Endothelial cell of hepatic sinusoid (primary cell): Measurements from ENCODE around the gene PAPLN.

ENCODE experiments used
- in situ Hi-C: cut with HindIII; loops from 2 replicates; pipeline ENCODE4 v1.10.0; 2017; ENCODE audit warnings: low sequenced_read_pairs

PAPLN gene

GRCh38 chr14:73245480-73246325 is 8.4 kb downstream of the PAPLN start:
- in situ Hi-C loops, result no loop called here

GRCh38 chr14:73246387-73247150 is 9.3 kb downstream of the PAPLN start:
- in situ Hi-C loops, result no loop called here

- in situ Hi-C loops, result no loop called here
Measured at GRCh38 chr14:73248108-73248868, 11.0 kb downstream of the PAPLN start.

- in situ Hi-C loops, result no loop called here
Measured at GRCh38 chr14:73249108-73249507, 11.8 kb downstream of the PAPLN start.

GRCh38 chr14:73249564-73250316 is 12.4 kb downstream of the PAPLN start:
- in situ Hi-C loops, result no loop called here

GRCh38 chr14:73250317-73250713 is 13.0 kb downstream of the PAPLN start:
- in situ Hi-C loops, result no loop called here

- in situ Hi-C loops, result no loop called here
Measured at GRCh38 chr14:73250781-73251500, 13.6 kb downstream of the PAPLN start.

- in situ Hi-C loops, result no loop called here
Measured at GRCh38 chr14:73251516-73252215, 14.4 kb downstream of the PAPLN start.

- in situ Hi-C loops, result no loop called here
Measured at GRCh38 chr14:73252491-73253322, 15.4 kb downstream of the PAPLN start.

GRCh38 chr14:73253323-73253610 is 16.0 kb downstream of the PAPLN start:
- in situ Hi-C loops, result no loop called here

GRCh38 chr14:73253721-73254120 is 16.4 kb downstream of the PAPLN start:
- in situ Hi-C loops, result no loop called here

GRCh38 chr14:73254247-73255004 is 17.1 kb downstream of the PAPLN start:
- in situ Hi-C loops, result no loop called here

GRCh38 chr14:73255005-73255400 is 17.7 kb downstream of the PAPLN start:
- in situ Hi-C loops, result no loop called here

- in situ Hi-C loops, result no loop called here
Measured at GRCh38 chr14:73255693-73256225, 18.5 kb downstream of the PAPLN start.

- in situ Hi-C loops, result no loop called here
Measured at GRCh38 chr14:73258076-73258475, 20.8 kb downstream of the PAPLN start.

- in situ Hi-C loops, result no loop called here
Measured at GRCh38 chr14:73258845-73259611, 21.7 kb downstream of the PAPLN start.

- in situ Hi-C loops, result no loop called here
Measured at GRCh38 chr14:73259837-73260236, 22.5 kb downstream of the PAPLN start.
